HPDE6-E6E7 (cell line): Measurements from ENCODE around the gene ADARB2.

Experiments used
- DNase-seq: peaks from one replicate; pipeline ENCODE4 v3.0.0; 2011; ENCODE audit warnings: missing footprints; ENCODE audit errors: extremely low spot score

ADARB2 gene

GRCh38 chr10:1527951-1528350 is 209.4 kb downstream of the ADARB2 start:
- DNase-seq, result no peak

DNA sequence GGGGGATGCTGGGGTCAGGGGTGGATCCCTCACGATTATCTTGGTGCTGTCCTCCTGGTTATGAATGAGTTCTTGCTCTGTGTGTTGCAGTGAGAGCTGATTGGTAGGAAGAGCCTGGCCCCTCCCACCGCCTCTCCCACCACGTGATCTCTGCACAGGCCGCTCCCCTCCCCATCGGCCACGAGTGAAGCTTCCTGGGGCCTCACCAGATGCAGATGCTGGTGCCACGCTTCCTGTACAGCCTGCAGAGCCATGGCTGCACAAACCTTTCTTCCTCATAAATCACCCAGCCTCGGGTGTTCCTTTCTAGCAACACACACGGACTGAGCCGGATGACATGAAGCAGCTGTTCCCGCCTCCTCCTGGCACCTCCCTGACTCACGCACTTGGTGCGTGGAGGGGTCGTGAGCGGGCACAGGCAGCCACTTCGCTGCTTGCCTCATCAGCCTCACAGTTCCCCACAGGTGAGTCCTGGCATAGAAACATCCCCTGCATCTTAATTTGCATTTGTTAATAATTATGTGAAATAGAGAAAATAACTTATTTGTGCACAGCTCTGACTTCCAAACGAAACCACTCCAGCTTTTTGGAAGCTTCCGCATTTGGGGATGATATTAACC is 210.8 kb downstream of the ADARB2 start:
- no peak for DNase-seq

DNA sequence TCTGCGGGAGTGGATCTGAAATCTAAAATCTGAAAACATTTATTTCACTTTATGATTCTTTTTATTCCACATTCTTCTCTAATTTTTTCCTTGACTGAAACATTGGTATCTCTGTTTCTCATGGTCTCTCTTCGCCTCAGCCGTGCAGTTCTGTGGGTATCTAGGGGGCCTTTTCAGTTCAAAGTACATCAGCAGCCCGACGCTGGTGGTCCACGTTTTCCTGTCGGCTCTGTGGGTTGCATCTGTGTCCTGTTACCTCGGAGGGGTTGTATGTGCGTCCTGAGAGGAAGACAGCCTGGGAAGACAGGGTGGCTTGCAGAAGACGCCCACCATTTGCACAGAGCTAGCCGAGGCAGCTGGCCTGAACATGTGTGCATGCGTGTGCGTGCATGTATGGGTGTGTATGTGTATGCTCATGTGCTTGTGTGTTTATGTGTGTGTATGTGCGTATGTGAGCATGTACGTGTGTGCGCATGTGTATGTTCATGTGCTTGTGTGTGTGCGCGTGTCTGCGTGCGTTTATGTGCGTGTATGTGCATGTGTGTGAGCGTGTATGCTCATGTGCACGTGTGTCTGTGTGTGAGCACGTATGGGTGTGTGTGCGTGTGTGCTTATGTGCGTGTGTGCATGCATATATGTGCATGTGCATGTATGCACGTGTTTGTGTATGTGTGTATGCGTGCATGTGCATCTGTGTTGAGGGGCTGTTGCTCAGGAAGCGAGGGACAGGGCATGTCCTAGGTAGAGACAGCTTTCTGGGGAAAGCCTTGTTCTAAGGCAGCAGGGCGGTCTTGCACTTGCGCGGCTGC is 211.8 kb downstream of the ADARB2 start:
- DNase-seq, result no peak

DNA sequence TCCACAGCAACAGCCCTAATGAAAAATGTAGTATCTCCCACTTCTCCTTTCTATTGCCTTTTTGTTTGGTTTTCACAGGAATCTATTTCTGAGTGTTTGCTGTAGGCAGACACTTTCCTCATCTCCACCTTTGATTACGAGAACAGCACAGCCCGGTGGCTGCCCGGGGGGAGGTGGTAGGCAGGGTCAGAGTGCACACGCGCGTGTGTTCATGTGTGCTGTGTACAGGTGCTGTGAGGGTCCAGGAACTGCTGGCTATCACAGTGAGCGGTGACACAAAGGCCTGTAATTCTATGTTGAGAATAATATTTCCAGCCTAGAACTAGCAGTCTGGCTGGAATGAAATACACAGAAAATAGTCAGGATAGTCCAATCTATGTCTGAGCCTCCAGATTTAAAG is 212.8 kb downstream of the ADARB2 start:
- DNase-seq, result no peak

DNA sequence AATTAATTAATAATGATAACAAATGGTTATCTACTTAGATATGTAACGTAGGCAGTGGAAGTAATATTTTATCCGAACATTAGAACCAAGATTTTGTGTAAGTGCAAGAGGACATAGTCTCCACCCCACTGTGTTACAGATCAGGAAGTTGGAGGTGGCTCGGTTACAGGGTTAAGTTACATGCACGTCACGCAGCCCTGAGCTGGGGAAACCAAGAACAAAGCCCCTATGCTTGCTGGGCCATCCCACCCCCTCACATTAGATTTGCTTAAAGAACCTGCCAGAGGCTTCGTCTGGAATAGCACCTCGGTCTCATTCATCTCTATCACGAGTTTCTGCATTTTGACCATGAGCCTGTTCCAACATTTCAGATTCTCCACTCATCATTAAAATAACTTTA is 214.1 kb downstream of the ADARB2 start:
- no peak for DNase-seq

GRCh38 chr10:1522237-1522636 is 215.1 kb downstream of the ADARB2 start:
- no peak for DNase-seq

DNA sequence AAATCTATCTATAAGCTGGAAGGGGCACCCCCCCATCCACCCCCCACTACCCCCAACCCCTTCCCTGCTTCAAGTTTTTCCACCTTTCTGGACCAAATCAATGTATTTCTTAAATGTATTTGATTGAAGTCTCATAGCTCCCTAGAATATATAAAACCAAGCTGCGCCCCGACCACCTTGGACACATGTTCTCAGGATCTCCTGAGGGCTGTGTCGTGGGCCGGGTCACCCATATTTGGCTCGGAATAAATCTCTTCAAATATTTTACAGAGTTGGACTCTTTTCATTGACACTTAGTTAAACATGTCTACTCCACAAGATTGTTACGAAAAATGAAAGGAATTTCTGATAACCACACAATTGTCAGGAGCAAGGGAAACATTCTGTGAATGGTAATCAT is 215.6 kb downstream of the ADARB2 start:
- DNase-seq, result no peak

GRCh38 chr10:1520909-1521565 is 216.3 kb downstream of the ADARB2 start:
- no peak for DNase-seq

DNA sequence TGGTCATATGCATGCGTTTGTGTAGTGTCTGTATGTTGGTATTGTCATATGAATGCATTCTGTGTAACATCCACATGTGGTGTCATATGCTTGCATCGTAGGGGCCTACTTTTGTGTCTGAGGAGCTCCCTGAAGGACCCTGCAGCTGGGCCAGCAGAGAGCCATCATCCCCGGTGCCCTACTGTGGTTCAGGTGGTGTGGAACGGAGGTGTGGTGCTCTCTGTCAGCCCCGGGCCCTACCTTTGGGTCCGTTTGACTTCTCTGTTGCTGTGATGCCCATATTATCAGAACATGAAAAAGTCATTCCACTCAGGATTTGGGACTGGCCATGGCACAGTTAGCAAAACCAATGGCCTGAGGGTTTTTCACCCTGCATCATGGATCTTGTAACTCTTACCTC is 217.9 kb downstream of the ADARB2 start:
- no peak for DNase-seq

GRCh38 chr10:1517684-1518083 is 219.6 kb downstream of the ADARB2 start:
- DNase-seq, result no peak

DNA sequence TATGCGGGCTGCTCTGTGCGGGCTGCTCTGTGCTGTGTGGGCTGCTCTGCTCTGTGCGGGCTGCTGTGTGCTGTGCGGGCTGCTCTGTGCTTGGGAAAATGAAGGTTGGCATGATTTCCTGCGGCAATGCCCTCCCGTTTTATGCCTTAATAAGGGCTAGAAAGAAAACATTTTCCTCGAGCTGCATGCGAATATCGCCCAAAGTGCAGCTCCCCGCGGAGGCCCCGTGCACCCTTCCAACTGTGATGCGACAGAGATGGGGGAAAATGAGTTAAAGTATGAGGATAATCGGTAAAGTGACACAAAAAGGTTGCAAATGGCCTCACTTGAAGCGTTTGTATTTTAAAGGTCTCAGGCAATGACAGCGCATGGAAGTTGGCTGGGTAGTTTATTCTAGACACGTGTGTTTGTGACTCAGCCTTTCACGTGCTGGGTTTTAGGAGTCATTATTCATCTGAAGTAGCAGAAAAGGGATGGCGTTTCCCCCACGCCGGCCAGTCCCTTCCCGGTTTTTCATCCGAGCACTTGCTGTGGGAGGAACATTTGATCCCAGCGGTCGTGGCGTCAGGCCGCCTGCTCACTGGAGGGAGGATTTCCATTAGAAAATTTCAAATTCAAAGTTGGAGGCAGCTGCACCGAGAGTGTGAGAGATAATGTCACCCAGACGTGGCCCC is 220.7 kb downstream of the ADARB2 start:
- DNase-seq, result no peak

GRCh38 chr10:1515780-1516491 is 221.4 kb downstream of the ADARB2 start:
- no peak for DNase-seq

DNA sequence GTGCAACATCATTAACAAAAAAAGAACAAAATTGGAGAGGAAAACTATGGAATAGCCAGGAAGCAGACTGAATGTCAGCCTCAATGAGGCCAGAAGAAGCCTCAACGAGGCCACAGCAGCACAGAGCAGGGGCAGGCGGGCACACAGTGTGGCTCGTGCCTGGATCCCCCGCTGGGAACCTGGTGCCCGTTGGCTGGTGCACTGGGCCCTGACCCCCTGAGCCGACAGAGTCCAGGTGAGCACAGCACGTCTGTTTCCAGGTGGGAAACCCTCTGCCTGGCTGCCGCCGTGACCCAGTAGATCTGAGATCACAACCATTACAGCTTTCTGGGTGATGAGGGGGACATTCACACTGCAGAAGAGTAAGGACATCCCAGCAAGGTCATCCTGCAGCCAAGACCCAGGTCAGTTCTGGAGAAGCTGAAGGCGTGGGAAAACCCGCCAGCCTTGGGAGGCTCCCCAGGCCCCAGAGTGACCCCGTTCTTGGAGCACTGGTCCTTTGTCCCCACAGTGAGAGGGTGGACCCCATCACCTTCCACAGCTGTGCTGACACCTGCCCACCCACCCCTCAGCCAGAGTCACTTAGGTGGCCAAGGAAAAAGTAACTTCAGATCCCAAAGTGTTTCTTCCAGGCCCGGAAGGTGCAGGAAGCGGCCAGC is 222.1 kb downstream of the ADARB2 start:
- DNase-seq, result no peak

DNA sequence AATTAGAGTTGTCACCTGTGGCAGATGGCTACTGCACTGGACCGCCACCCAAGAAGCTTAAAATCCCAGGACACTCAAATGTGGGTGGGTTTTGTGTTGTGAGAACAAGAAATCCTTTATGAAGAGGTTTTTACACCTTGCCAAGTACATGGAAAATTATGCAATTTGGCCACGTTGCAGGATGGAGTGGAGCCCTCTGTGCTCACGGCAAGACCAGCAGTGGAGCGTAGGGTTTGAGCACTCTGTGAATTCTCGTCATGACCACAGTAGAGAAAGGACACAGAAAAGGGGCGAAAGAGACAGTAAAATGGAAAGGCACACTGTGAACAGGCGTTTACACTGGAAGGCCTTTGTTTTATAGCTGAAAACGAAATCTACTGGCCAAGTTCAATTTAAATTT is 222.6 kb downstream of the ADARB2 start:
- no peak for DNase-seq

GRCh38 chr10:1513221-1513620 is 224.1 kb downstream of the ADARB2 start:
- DNase-seq, result no peak

DNA sequence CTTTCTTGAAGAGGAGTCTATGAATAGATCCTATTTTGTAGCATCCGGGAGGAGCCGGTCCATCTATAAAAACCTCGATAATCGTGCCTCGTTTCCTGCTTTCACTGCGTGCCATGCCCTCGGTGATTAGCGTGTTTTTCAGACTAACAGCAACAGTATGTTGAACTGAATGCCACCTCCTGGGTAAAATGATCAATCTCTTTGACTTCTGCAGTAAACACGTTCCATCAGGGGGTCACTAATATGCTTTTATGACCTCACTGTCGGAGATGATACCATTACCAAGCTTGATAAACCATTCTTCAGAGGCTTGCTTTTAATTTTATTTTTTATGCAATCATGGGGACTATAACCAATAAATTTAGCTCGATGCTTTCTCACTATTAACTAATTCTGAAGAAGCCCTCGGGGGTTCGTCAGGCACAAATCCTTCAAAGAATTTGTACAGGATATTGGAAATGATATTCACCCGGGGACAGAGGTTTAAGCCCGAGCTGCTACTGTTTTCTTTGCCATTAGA is 228.3 kb downstream of the ADARB2 start:
- DNase-seq, result no peak

DNA sequence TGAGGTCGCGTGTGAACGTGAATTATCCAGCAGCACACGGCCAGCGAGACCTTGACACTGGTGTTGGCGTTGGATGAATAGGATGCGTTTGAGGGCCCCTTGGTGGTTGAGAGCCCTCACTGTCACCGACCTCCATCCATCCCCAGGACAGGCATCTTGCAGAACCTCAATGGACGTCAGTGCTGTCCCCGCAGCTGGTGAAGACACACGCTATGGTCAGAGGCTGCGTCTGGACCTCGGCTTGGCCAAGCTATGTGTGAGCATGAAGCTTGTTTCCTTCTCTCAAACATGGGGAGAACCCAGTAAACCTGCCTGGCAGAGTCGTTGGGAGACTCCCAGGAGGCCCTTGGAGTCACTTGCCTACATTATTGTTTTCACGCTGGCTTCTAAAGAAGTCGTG is 229.2 kb downstream of the ADARB2 start:
- no peak for DNase-seq

DNA sequence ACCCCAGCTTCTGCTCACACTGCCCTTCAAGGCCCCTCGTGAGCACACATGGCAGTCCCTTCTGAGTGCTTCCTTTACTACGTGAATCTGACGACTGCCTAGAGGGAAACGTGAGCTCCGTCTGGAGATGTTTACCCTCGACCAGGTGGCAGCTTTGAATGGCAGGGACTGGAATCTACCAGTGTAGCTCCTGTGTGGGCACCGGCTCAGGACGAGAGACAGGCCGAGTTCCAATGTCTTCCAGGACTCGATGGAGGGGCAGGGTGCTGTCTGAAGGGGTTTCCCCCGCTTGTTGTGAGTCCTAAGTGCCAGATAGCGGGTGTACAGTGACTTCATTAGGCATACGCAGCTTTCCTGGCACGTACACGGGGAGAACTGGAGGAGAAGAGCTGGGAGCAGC is 229.9 kb downstream of the ADARB2 start:
- no peak for DNase-seq

DNA sequence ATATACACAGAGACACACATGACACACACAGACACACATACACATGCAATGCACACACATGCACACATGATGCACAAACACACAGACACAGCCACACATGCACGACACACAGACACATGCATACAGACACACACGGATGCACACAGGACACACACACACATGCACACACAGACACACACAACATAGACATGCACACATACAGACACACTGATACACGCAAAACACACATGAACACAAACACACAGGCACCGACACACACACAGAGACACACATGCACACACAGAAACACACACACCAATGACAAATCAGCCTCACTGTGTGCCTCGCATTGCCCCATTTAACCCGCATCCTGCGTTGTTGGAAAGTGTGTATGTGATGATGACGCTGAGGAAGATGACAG is 232.4 kb downstream of the ADARB2 start:
- no peak for DNase-seq

DNA sequence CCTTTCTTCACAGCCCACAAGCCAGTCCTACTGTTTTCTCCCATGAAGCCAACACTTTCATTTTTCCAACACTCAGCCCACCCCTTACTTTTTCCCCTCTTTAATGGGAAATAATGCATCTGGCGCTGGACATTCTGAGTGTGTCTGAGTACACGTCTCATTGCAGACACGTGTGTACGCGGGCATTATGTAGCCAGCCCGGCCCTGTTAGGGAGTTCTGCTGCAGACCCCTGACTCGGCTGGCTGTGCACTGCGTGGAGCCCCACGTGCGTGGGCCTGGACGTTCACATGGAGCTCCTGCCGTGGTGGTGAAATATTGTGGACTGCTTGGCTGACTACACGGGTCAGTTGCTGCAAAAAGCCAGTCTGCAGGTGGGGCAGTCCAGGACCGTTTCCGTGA is 233.0 kb downstream of the ADARB2 start:
- DNase-seq, result no peak

- no peak for DNase-seq
Observed at GRCh38 chr10:1502451-1502850, 234.9 kb downstream of the ADARB2 start.
